GM12878 (cell line): ENCODE results near the gene UROC1. TPM values are rescaled to one million over a fixed set of nuclear protein-coding genes. Genes with fewer than 3 reads are reported as not detected.

Source experiments
- ATAC-seq: fragments of 200-7000 bp; cut with Tn5 transposase; 3 replicates; pipeline ENCODE4 v1.9.1; 2020; ENCODE audit warnings: mild to moderate bottlenecking, moderate library complexity
- BruUV-seq: library from RNA; stranded (reverse); fragments of 400-500 nt; replicated peaks from 2 replicates; lab custom pipeline; 2021; lab: Mats Ljungman, UMichigan
- CTCF ChIA-PET: fragments of 300-600 bp; sonication (Branson Sonifier 250); formaldehyde crosslinking; extraction: SDS; loops from one replicate; lab custom pipeline; 2021; ENCODE audit warnings: inconsistent platforms; lab: Yijun Ruan, JAX
- POLR2A ChIA-PET: fragments of 350-600 bp; formaldehyde crosslinking; extraction: SDS; loops from one replicate; lab custom pipeline; 2021; ENCODE audit warnings: inconsistent platforms; lab: Charles Lee
- RAD21 ChIA-PET: fragments of 300-600 bp; sonication (Branson Sonifier 250); formaldehyde crosslinking; loops from one replicate; lab custom pipeline; 2023; ENCODE audit warnings: antibody characterized with exemption; ENCODE audit not compliant: unreplicated experiment; lab: Charles Lee
- SMC1A ChIA-PET: fragments of 300-600 bp; sonication (Branson Sonifier 250); formaldehyde crosslinking; loops from one replicate; lab custom pipeline; 2023; ENCODE audit not compliant: unreplicated experiment, uncharacterized antibody; lab: Charles Lee
- DNase-seq: peaks from one replicate; pipeline ENCODE4 v3.0.0-alpha.2; 2011; ENCODE audit warnings: low read depth, low spot score
- FAIRE-seq: peaks from 3 replicates; lab custom pipeline; 2011; peaks lifted over from hg19 to GRCh38; lab: Jason Lieb, UNC
- H2AFZ ChIP-seq: 2 replicates; pipeline ENCODE4 v1.6.0; 2011; ENCODE audit warnings: low read depth, low read length, control low read depth; ENCODE audit not compliant: control insufficient read depth
- H3K27ac ChIP-seq: 2 replicates; pipeline ENCODE4 v1.5.1; 2011; ENCODE audit warnings: control low read depth; ENCODE audit not compliant: control insufficient read depth, insufficient read depth
- H3K27me3 ChIP-seq, 2 experiments: replicated peaks in 1 of 2; 2 replicates each; pipeline versions ENCODE4 v1.6.0 to v1.6.1; 2011; ENCODE audit warnings: low read length in 1 of 2; ENCODE audit not compliant: control insufficient read depth in 2 of 2, insufficient read depth in 2 of 2
- H3K36me3 ChIP-seq, 2 experiments: 2 replicates each; pipeline ENCODE4 v1.5.1; 2011; ENCODE audit warnings: low read length in 1 of 2; ENCODE audit not compliant: control insufficient read depth in 2 of 2, insufficient read depth in 2 of 2
- H3K4me1 ChIP-seq: 2 replicates; pipeline ENCODE4 v1.6.1; 2011; ENCODE audit warnings: mild to moderate bottlenecking, low read length, moderate library complexity, mixed read lengths; ENCODE audit not compliant: control insufficient read depth, insufficient read depth
- H3K4me2 ChIP-seq: 2 replicates; pipeline ENCODE4 v1.6.0; 2011; ENCODE audit warnings: control low read depth; ENCODE audit not compliant: control insufficient read depth, insufficient read depth
- H3K4me3 ChIP-seq: fragments of 200-600 bp; sonication (generic); 2 replicates; pipeline ENCODE4 v1.5.1; 2016
- H3K79me2 ChIP-seq: 2 replicates; pipeline ENCODE4 v1.6.0; 2011; ENCODE audit warnings: low read length; ENCODE audit not compliant: control insufficient read depth, insufficient read depth
- H3K9ac ChIP-seq: 2 replicates; pipeline ENCODE4 v1.8.0; 2011; ENCODE audit warnings: low read length, control low read depth, mixed read lengths; ENCODE audit not compliant: control insufficient read depth, insufficient read depth
- H3K9me3 ChIP-seq: replicated peaks from 3 replicates; pipeline ENCODE4 v1.5.1; 2011; ENCODE audit warnings: mild to moderate bottlenecking, low read length; ENCODE audit not compliant: control insufficient read depth, insufficient read depth
- H4K20me1 ChIP-seq: 2 replicates; pipeline ENCODE4 v1.6.0; 2011; ENCODE audit not compliant: control insufficient read depth, insufficient read depth
- ASH2L ChIP-seq: fragments of 300-600, 200-600 bp; sonication (generic); IDR thresholded peaks from 2 replicates; pipeline ENCODE4 v1.6.1; 2017; ENCODE audit warnings: low read depth, mild to moderate bottlenecking, borderline replicate concordance
- BACH1 ChIP-seq: fragments of 450-650 bp; IDR thresholded peaks from 2 replicates; pipeline ENCODE4 v1.6.1; 2017; ENCODE audit warnings: mild to moderate bottlenecking, borderline replicate concordance
- CBX3 ChIP-seq: fragments of 200-600 bp; sonication (generic); IDR thresholded peaks from 2 replicates; pipeline ENCODE4 v1.6.1; 2016; ENCODE audit warnings: low read depth, borderline replicate concordance
- EZH2 ChIP-seq: IDR thresholded peaks from 2 replicates; pipeline ENCODE4 v1.6.1; 2012; ENCODE audit warnings: low read depth, mild to moderate bottlenecking, control low read depth, inconsistent platforms, low read length, borderline replicate concordance; ENCODE audit not compliant: control insufficient read depth
- HCFC1 ChIP-seq: fragments of 150-350 bp; IDR thresholded peaks from 2 replicates; pipeline ENCODE4 v1.6.1; 2014; ENCODE audit warnings: low read length
- HDAC2 ChIP-seq: fragments of 200-600 bp; sonication (generic); IDR thresholded peaks from 2 replicates; pipeline ENCODE4 v1.6.1; 2017
- JUNB ChIP-seq: IDR thresholded peaks from 2 replicates; pipeline ENCODE4 v1.6.1; 2016; ENCODE audit warnings: antibody characterized with exemption, mild to moderate bottlenecking
- LARP7 ChIP-seq: fragments of 450-650 bp; IDR thresholded peaks from 2 replicates; pipeline ENCODE4 v1.6.1; 2017; ENCODE audit warnings: mild to moderate bottlenecking
- RELA ChIP-seq: fragments of 450-650 bp; IDR thresholded peaks from 2 replicates; pipeline ENCODE4 v1.8.0; 2014; ENCODE audit warnings: borderline replicate concordance; ENCODE audit not compliant: partially characterized antibody
- SIN3A ChIP-seq: IDR thresholded peaks from 2 replicates; pipeline ENCODE4 v1.6.1; 2012; ENCODE audit warnings: low read depth, low read length, improper control_type of control experiment
- TARDBP ChIP-seq: IDR thresholded peaks from 2 replicates; pipeline ENCODE4 v1.6.1; 2016; ENCODE audit warnings: borderline replicate concordance
- TBL1XR1 ChIP-seq: IDR thresholded peaks from 2 replicates; pipeline ENCODE4 v1.6.1; 2012; ENCODE audit warnings: low read depth, low read length, improper control_type of control experiment
- TCF7 ChIP-seq: IDR thresholded peaks from 2 replicates; pipeline ENCODE4 v1.6.1; 2014; ENCODE audit warnings: antibody characterized with exemption, borderline replicate concordance
- ZZZ3 ChIP-seq: IDR thresholded peaks from 2 replicates; pipeline ENCODE4 v1.6.1; 2011; ENCODE audit warnings: low read depth; ENCODE audit not compliant: control insufficient read depth, insufficient read length
- WGBS: methylation state at CpG from one replicate; pipeline ENCODE4 v1.1.6; 2016; ENCODE audit warnings: low lambda C conversion rate; ENCODE audit not compliant: insufficient replicate concordance, insufficient coverage; ENCODE audit errors: missing lambda C conversion rate; 5-methylcytosine and 5-hydroxymethylcytosine counted together
- in situ Hi-C: fragments of 300-500 bp; cut with MboI; formaldehyde crosslinking; loops from 9 replicates; pipeline ENCODE4 v1.14.3; 2018; ENCODE audit warnings: mixed read lengths
- intact Hi-C: fragments of 100-400 bp; cut with micrococcal nuclease; formaldehyde crosslinking; loops from one replicate; pipeline ENCODE4 v1.14.2; 2022; ENCODE audit not compliant: unreplicated experiment
- polyA plus RNA-seq, 11 experiments: library from polyadenylated mRNA; depleted of rRNA in 4 of 11; unstranded in 6 of 11; stranded (reverse) in 5 of 11; fragments of >200 nt; fragmentation: Nextera tagmentation in 4 of 11; fragmentation: Illumina TruSeq in 1 of 11; extraction: Ambion mirVana in 4 of 11; extraction: Trizol in 1 of 11; gene quantifications; 1 replicate in 1 of 11; 2 replicates in 10 of 11; pipeline versions ENCODE4 v1.2.1 to v1.2.3, GENCODE V29; 2011 to 2016; ENCODE audit warnings: inconsistent platforms in 2 of 11, missing spikeins in 2 of 11, low read depth in 1 of 11
- total RNA-seq, 4 experiments: library from RNA; depleted of rRNA in 3 of 4; stranded (reverse); fragments of >200 nt in 3 of 4; fragmentation: Illumina TruSeq in 1 of 4; extraction: Trizol in 1 of 4; gene quantifications; 2 replicates each; pipeline versions ENCODE4 v1.2.1 to v1.2.3, GENCODE V29; 2013 to 2021
- TF ChIP-seq, protein P1 (sequence below): fragments of 450-650 bp; IDR thresholded peaks from 2 replicates; pipeline ENCODE4 v1.6.1; 2017; ENCODE audit warnings: borderline replicate concordance
- TF ChIP-seq, protein P2 (sequence below): IDR thresholded peaks from 2 replicates; pipeline ENCODE4 v1.6.1; 2011; ENCODE audit warnings: mild to moderate bottlenecking, low read depth, low read length, moderate library complexity; ENCODE audit not compliant: insufficient replicate concordance
- TF ChIP-seq, protein P3 (sequence below): fragments of 150-350 bp; IDR thresholded peaks from 2 replicates; pipeline ENCODE4 v1.6.1; 2016; ENCODE audit warnings: low read depth, low read length

The UROC1 gene
- total and polyA plus RNA-seq, 10 of the 15 experiments (the other 5 are each of a cell fraction or from before 2014, with no cell fraction given) = 0.04 TPM; not detected in 9

DNA sequence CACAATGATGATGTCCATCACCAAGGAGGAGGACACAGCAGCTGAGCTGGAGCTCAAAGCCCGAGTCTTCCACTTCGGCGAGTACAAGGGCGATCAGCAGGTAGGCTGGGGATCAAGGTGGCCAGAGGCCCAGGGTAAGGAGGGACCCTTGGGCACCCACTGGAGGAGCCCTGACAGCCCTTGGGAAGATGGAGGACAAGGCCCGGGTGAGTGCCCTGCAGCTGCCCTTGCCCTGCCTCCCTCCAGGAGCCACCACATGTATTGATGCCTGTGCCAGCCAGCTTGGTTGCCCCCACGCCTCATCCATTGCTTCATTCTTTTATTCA is 84.5 kb downstream of the UROC1 start:
- BruUV-seq = no TSS peak
- peaks cover 8% of the 10 kb centered on the region for H3K4me1 ChIP-seq
- POLR2A ChIA-PET = no interaction called here
- TF ChIP-seq EZH2 = no peak
- TF ChIP-seq LARP7 = no peak
- TF ChIP-seq, protein P1, sequence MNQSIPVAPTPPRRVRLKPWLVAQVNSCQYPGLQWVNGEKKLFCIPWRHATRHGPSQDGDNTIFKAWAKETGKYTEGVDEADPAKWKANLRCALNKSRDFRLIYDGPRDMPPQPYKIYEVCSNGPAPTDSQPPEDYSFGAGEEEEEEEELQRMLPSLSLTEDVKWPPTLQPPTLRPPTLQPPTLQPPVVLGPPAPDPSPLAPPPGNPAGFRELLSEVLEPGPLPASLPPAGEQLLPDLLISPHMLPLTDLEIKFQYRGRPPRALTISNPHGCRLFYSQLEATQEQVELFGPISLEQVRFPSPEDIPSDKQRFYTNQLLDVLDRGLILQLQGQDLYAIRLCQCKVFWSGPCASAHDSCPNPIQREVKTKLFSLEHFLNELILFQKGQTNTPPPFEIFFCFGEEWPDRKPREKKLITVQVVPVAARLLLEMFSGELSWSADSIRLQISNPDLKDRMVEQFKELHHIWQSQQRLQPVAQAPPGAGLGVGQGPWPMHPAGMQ = no peak
- TF ChIP-seq ZZZ3 = no peak
- TF ChIP-seq BACH1 = no peak
- TF ChIP-seq, protein P2, sequence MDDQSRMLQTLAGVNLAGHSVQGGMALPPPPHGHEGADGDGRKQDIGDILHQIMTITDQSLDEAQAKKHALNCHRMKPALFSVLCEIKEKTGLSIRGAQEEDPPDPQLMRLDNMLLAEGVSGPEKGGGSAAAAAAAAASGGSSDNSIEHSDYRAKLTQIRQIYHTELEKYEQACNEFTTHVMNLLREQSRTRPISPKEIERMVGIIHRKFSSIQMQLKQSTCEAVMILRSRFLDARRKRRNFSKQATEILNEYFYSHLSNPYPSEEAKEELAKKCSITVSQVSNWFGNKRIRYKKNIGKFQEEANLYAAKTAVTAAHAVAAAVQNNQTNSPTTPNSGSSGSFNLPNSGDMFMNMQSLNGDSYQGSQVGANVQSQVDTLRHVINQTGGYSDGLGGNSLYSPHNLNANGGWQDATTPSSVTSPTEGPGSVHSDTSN = no peak
- no peak for TF ChIP-seq SIN3A
- TF ChIP-seq RELA = no peak
- no peak for TF ChIP-seq CBX3
- TF ChIP-seq TCF7 = no peak
- no peak for TF ChIP-seq ASH2L
- no peak for TF ChIP-seq HCFC1
- TF ChIP-seq, protein P3, sequence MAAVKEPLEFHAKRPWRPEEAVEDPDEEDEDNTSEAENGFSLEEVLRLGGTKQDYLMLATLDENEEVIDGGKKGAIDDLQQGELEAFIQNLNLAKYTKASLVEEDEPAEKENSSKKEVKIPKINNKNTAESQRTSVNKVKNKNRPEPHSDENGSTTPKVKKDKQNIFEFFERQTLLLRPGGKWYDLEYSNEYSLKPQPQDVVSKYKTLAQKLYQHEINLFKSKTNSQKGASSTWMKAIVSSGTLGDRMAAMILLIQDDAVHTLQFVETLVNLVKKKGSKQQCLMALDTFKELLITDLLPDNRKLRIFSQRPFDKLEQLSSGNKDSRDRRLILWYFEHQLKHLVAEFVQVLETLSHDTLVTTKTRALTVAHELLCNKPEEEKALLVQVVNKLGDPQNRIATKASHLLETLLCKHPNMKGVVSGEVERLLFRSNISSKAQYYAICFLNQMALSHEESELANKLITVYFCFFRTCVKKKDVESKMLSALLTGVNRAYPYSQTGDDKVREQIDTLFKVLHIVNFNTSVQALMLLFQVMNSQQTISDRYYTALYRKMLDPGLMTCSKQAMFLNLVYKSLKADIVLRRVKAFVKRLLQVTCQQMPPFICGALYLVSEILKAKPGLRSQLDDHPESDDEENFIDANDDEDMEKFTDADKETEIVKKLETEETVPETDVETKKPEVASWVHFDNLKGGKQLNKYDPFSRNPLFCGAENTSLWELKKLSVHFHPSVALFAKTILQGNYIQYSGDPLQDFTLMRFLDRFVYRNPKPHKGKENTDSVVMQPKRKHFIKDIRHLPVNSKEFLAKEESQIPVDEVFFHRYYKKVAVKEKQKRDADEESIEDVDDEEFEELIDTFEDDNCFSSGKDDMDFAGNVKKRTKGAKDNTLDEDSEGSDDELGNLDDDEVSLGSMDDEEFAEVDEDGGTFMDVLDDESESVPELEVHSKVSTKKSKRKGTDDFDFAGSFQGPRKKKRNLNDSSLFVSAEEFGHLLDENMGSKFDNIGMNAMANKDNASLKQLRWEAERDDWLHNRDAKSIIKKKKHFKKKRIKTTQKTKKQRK = no peak
- TF ChIP-seq TARDBP = no peak
- TF ChIP-seq HDAC2 = no peak
- no peak for TF ChIP-seq JUNB
- no peak for TF ChIP-seq TBL1XR1
- CTCF ChIA-PET = no interaction called here
- H3K4me3 ChIP-seq = no peak overlapping the region
- no peak overlapping the region for H3K4me2 ChIP-seq
- H3K9me3 ChIP-seq = no peaks in the 10 kb centered on the region
- no peaks in the 10 kb centered on the region for H3K79me2 ChIP-seq
- RAD21 ChIA-PET = no interaction called here
- ATAC-seq = no peak
- SMC1A ChIA-PET = interaction anchor here (1.4 kb wide), 1 partner anchor 40 kb away, joined by 5 read pairs; no protein-coding TSS in a partner anchor
- no peaks in the 10 kb centered on the region for H4K20me1 ChIP-seq
- no peak overlapping the region for H3K9ac ChIP-seq
- H3K27ac ChIP-seq = no peak overlapping the region
- no peak for FAIRE-seq
- H3K36me3 ChIP-seq = no peaks in the 10 kb centered on the region; a peak in 2 of 4 replicates
- intact Hi-C loops = no loop called here
- no peaks in the 10 kb centered on the region for H3K27me3 ChIP-seq
- in situ Hi-C loops = no loop called here
- 99% methylated on average over 6 of the region's 6 CpGs for WGBS
- H2AFZ ChIP-seq = no peak overlapping the region
- DNase-seq = no peak
